H9 (cell line): ENCODE data around the gene APOBEC4. TPM values are rescaled to one million over a fixed set of nuclear protein-coding genes. Genes with fewer than 3 reads are reported as not detected.

Experiments used
- DNase-seq: peaks from one replicate; pipeline ENCODE4 v3.0.0-alpha.2; 2017
- H2AFZ ChIP-seq: one replicate; pipeline ENCODE4 v1.6.1; 2013; ENCODE audit warnings: mild to moderate bottlenecking, low read length, control low read depth, moderate library complexity
- H2AK5ac ChIP-seq: 2 replicates; pipeline ENCODE4 v1.6.1; 2013; ENCODE audit warnings: low read length, control low read depth, mixed read lengths; ENCODE audit not compliant: insufficient read length
- H2BK120ac ChIP-seq: one replicate; pipeline ENCODE4 v1.6.1; 2013; ENCODE audit warnings: low read depth, mild to moderate bottlenecking, low read length, control low read depth, inconsistent platforms; ENCODE audit not compliant: poor library complexity, severe bottlenecking
- H2BK12ac ChIP-seq: 2 replicates; pipeline ENCODE4 v1.6.1; 2013; ENCODE audit warnings: low read length, control low read depth, mixed read lengths, low read depth; ENCODE audit not compliant: insufficient read length
- H2BK15ac ChIP-seq: 2 replicates; pipeline ENCODE4 v1.6.1; 2013; ENCODE audit warnings: low read depth, low read length, control low read depth
- H2BK20ac ChIP-seq: one replicate; pipeline ENCODE4 v1.6.1; 2013; ENCODE audit warnings: low read depth, mild to moderate bottlenecking, low read length, control low read depth, inconsistent platforms; ENCODE audit not compliant: poor library complexity, severe bottlenecking
- H2BK5ac ChIP-seq: 2 replicates; pipeline ENCODE4 v1.6.1; 2013; ENCODE audit warnings: low read length, control low read depth, mixed read lengths; ENCODE audit not compliant: insufficient read length
- H3K14ac ChIP-seq: 2 replicates; pipeline ENCODE4 v1.6.1; 2013; ENCODE audit warnings: low read length, control low read depth; ENCODE audit not compliant: insufficient read depth
- H3K18ac ChIP-seq: 2 replicates; pipeline ENCODE4 v1.6.1; 2013; ENCODE audit warnings: low read depth, mild to moderate bottlenecking, mixed read lengths, low read length, control low read depth; ENCODE audit not compliant: insufficient read length
- H3K23ac ChIP-seq: 2 replicates; pipeline ENCODE4 v1.6.1; 2013; ENCODE audit warnings: low read length, control low read depth, mixed read lengths, low read depth; ENCODE audit not compliant: insufficient read length
- H3K23me2 ChIP-seq: 2 replicates; pipeline ENCODE4 v1.6.1; 2013; ENCODE audit warnings: low read depth, mild to moderate bottlenecking, mixed read lengths, low read length, control low read depth; ENCODE audit not compliant: insufficient read length, poor library complexity, severe bottlenecking
- H3K27ac ChIP-seq: 2 replicates; pipeline ENCODE4 v1.5.1; 2013; ENCODE audit warnings: low read length, control low read depth, mixed read lengths, low read depth; ENCODE audit not compliant: insufficient read length
- H3K27me3 ChIP-seq: 2 replicates; pipeline ENCODE4 v1.6.1; 2013; ENCODE audit warnings: low read length, control low read depth, inconsistent platforms; ENCODE audit not compliant: insufficient read depth
- H3K4ac ChIP-seq: 2 replicates; pipeline ENCODE4 v1.6.1; 2013; ENCODE audit warnings: low read depth, mild to moderate bottlenecking, control low read depth, inconsistent platforms, low read length, moderate library complexity
- H3K4me1 ChIP-seq: 2 replicates; pipeline ENCODE4 v1.6.1; 2013; ENCODE audit warnings: low read length, control low read depth, inconsistent platforms; ENCODE audit not compliant: insufficient read depth
- H3K4me2 ChIP-seq: 2 replicates; pipeline ENCODE4 v1.6.1; 2013; ENCODE audit warnings: low read length, control low read depth, mixed read lengths; ENCODE audit not compliant: insufficient read length, insufficient read depth
- H3K56ac ChIP-seq: 2 replicates; pipeline ENCODE4 v1.6.1; 2013; ENCODE audit warnings: low read depth, mild to moderate bottlenecking, mixed read lengths, low read length, control low read depth; ENCODE audit not compliant: insufficient read length
- H3K79me1 ChIP-seq: 2 replicates; pipeline ENCODE4 v1.6.1; 2013; ENCODE audit warnings: low read depth, mild to moderate bottlenecking, moderate library complexity, low read length, control low read depth, inconsistent platforms; ENCODE audit not compliant: insufficient read depth, poor library complexity, severe bottlenecking
- H3K79me2 ChIP-seq: 2 replicates; pipeline ENCODE4 v1.6.1; 2013; ENCODE audit warnings: low read length, control low read depth, inconsistent platforms; ENCODE audit not compliant: insufficient read depth
- H3K9ac ChIP-seq: 2 replicates; pipeline ENCODE4 v1.6.1; 2013; ENCODE audit warnings: low read length, control low read depth, mixed read lengths; ENCODE audit not compliant: insufficient read length; ENCODE audit errors: extremely low read depth
- H3K9me3 ChIP-seq: one replicate; pipeline ENCODE4 v1.6.1; 2013; ENCODE audit warnings: low read depth, low read length, inconsistent platforms; ENCODE audit not compliant: control insufficient read depth
- H3T11ph ChIP-seq: one replicate; pipeline ENCODE4 v1.6.1; 2013; ENCODE audit warnings: mild to moderate bottlenecking, low read length, control low read depth, inconsistent platforms
- H4K20me1 ChIP-seq: one replicate; pipeline ENCODE4 v1.6.1; 2013; ENCODE audit not compliant: control insufficient read depth, insufficient read length, insufficient read depth
- H4K5ac ChIP-seq: 2 replicates; pipeline ENCODE4 v1.6.1; 2013; ENCODE audit warnings: low read depth, mild to moderate bottlenecking, mixed read lengths, low read length, control low read depth; ENCODE audit not compliant: insufficient read length
- H4K8ac ChIP-seq: replicated peaks from 2 replicates; pipeline ENCODE4 v1.6.1; 2013; ENCODE audit warnings: low read length, control low read depth, mixed read lengths, low read depth; ENCODE audit not compliant: insufficient read length
- H4K91ac ChIP-seq: 2 replicates; pipeline ENCODE4 v1.6.1; 2013; ENCODE audit warnings: low read depth, mild to moderate bottlenecking, moderate library complexity, mixed read lengths, low read length, control low read depth; ENCODE audit not compliant: insufficient read length
- H3K27ac Mint-ChIP-seq, 3 experiments: 2 replicates in 2 of 3; 3 replicates in 1 of 3; pipeline ENCODE4 v1.8.0; 2020 to 2021; ENCODE audit warnings: mixed read lengths in 3 of 3, mild to moderate bottlenecking in 1 of 3, moderate library complexity in 1 of 3
- H3K27me3 Mint-ChIP-seq: 2 replicates; pipeline ENCODE4 v1.8.0; 2021; ENCODE audit warnings: low read depth, mild to moderate bottlenecking, moderate library complexity, mixed read lengths
- H3K36me3 Mint-ChIP-seq, 3 experiments: 2 replicates in 2 of 3; 3 replicates in 1 of 3; pipeline ENCODE4 v1.8.0; 2020 to 2021; ENCODE audit warnings: low read depth in 3 of 3, mixed read lengths in 3 of 3; ENCODE audit not compliant: insufficient read depth in 1 of 3
- H3K4me1 Mint-ChIP-seq, 2 experiments: 2 replicates each; pipeline ENCODE4 v1.8.0; 2020; ENCODE audit warnings: mixed read lengths in 2 of 2
- H3K4me3 Mint-ChIP-seq, 2 experiments: 2 replicates in 1 of 2; 3 replicates in 1 of 2; pipeline ENCODE4 v1.8.0; 2020 to 2021; ENCODE audit warnings: mild to moderate bottlenecking in 2 of 2, mixed read lengths in 2 of 2, moderate library complexity in 1 of 2
- H3K9me3 Mint-ChIP-seq, 2 experiments: 2 replicates in 1 of 2; 3 replicates in 1 of 2; pipeline ENCODE4 v1.8.0; 2020; ENCODE audit warnings: mild to moderate bottlenecking in 2 of 2, mixed read lengths in 2 of 2, moderate library complexity in 1 of 2
- CTCF ChIP-seq: fragments of 200-600 bp; sonication (generic); conservative IDR thresholded peaks from 3 replicates; pipeline ENCODE4 v1.8.0; 2021; ENCODE audit warnings: antibody characterized with exemption, mild to moderate bottlenecking
- WGBS: extraction: QIAGEN DNeasy Blood & Tissue Kit; methylation state at CpG from one replicate; pipeline ENCODE4 v1.1.7; 2013; ENCODE audit warnings: missing lambda C conversion rate, low lambda C conversion rate, mixed read lengths; ENCODE audit not compliant: insufficient read length; ENCODE audit errors: extremely low coverage; 5-methylcytosine and 5-hydroxymethylcytosine counted together
- total RNA-seq: library from RNA; stranded (reverse); gene quantifications from 2 replicates; pipeline ENCODE4 v1.2.1, GENCODE V29; 2021

APOBEC4 gene
- total RNA-seq, 1 experiment from 2014 or later, result not detected

GRCh38 chr1:183688341-183689060 lies 35.4 kb upstream of the APOBEC4 start:
- peaks cover 0 to 1% of the 10 kb centered on the region in 2 experiments; a peak in 1 of 5 replicates for H3K9me3 Mint-ChIP-seq
- H3K27ac Mint-ChIP-seq, result no peak overlapping the region
- Histone ChIP-seq H4K5ac (no peak overlapping the region), H4K91ac (no peak overlapping the region), H3K4me2 (no peak overlapping the region), H3K23me2 (no peaks in the 10 kb centered on the region), H3K4ac (no peak overlapping the region), H2BK15ac (no peak overlapping the region), H2BK5ac (no peak overlapping the region), H3K23ac (no peak overlapping the region), H4K8ac (no peak overlapping the region), H3K18ac (no peak overlapping the region), H2BK20ac (no peak overlapping the region), H3T11ph (no peak overlapping the region), H3K27ac (no peak overlapping the region), H2AFZ (no peak overlapping the region), H3K79me2 (no peaks in the 10 kb centered on the region), H3K79me1 (no peaks in the 10 kb centered on the region), H3K14ac (no peak overlapping the region), H3K56ac (no peak overlapping the region), H3K9me3 (no peaks in the 10 kb centered on the region), H3K27me3 (no peaks in the 10 kb centered on the region), H2BK12ac (no peak overlapping the region), H2BK120ac (no peak overlapping the region), H2AK5ac (no peak overlapping the region), H3K4me1 (no peaks in the 10 kb centered on the region), H3K9ac (no peak overlapping the region), H4K20me1 (no peaks in the 10 kb centered on the region)
- H3K4me1 Mint-ChIP-seq, result peaks cover 0 to 3% of the 10 kb centered on the region in 2 experiments; a peak in 1 of 4 replicates
- DNase-seq, result no peak
- no peaks in the 10 kb centered on the region for H3K27me3 Mint-ChIP-seq
- WGBS, result no CpG with 5 or more reads among the region's 2 CpGs
- H3K4me3 Mint-ChIP-seq, result no peak overlapping the region
- no peaks in the 10 kb centered on the region for H3K36me3 Mint-ChIP-seq
- no peak for TF ChIP-seq CTCF
